GM23338 (cell line): ENCODE data around the gene AIFM2.

ENCODE experiments used
- CTCF ChIP-seq, 2 experiments: fragments of 200-600 bp in 1 of 2; sonication (generic) in 1 of 2; conservative IDR thresholded peaks; 2 replicates each; pipeline versions ENCODE4 v1.5.1 to v1.6.1; 2016 to 2017; ENCODE audit warnings: antibody characterized with exemption in 2 of 2, low read depth in 2 of 2, mild to moderate bottlenecking in 2 of 2, moderate library complexity in 1 of 2
- EZH2phosphoT487 ChIP-seq: fragments of 200-600 bp; sonication (generic); IDR thresholded peaks from one replicate; pipeline ENCODE4 v1.8.1; 2018; ENCODE audit warnings: antibody characterized with exemption; ENCODE audit not compliant: unreplicated experiment
- JUNB ChIP-seq: IDR thresholded peaks from one replicate; pipeline ENCODE4 v1.6.1; 2016; ENCODE audit warnings: antibody characterized with exemption; ENCODE audit not compliant: unreplicated experiment
- POLR2AphosphoS5 ChIP-seq: IDR thresholded peaks from 2 replicates; pipeline ENCODE4 v1.6.1; 2016; ENCODE audit warnings: antibody characterized with exemption, low read depth

- TF ChIP-seq CTCF (conservative IDR thresholded peaks at IDR 0.05; ENCODE audit: low read depth in 2 of 2) (no peak), EZH2phosphoT487 (no peak), POLR2AphosphoS5 (no peak), JUNB (no peak)
These were observed 11.2 kb downstream of the AIFM2 start for GRCh38 chr10:70121281-70121949.
